A172 (cell line): ENCODE measurements around the gene RAB7B. TPM values are rescaled to one million over a fixed set of nuclear protein-coding genes. Genes with fewer than 3 reads are reported as not detected.
A peak's percentile ranks its signal among the peaks of the same experiment; 100 is the strongest.

Experiments
- DNase-seq: peaks from one replicate; pipeline ENCODE4 v3.0.0-alpha.2; 2015; ENCODE audit warnings: low spot score
- total RNA-seq: library from RNA; depleted of rRNA; stranded (reverse); fragments of >200 nt; shearing (Covaris generic); gene quantifications from 2 replicates; pipeline ENCODE4 v1.2.3, GENCODE V29; 2014

The RAB7B gene
- total RNA-seq, 1 experiment from 2014 or later = 0.29 TPM

- DNase-seq = no peak
These were observed 54.3 kb downstream of the RAB7B start for GRCh38 chr1:205948886-205949285.

- no peak for DNase-seq
These were observed 55.2 kb downstream of the RAB7B start for GRCh38 chr1:205948039-205948438.

DNA sequence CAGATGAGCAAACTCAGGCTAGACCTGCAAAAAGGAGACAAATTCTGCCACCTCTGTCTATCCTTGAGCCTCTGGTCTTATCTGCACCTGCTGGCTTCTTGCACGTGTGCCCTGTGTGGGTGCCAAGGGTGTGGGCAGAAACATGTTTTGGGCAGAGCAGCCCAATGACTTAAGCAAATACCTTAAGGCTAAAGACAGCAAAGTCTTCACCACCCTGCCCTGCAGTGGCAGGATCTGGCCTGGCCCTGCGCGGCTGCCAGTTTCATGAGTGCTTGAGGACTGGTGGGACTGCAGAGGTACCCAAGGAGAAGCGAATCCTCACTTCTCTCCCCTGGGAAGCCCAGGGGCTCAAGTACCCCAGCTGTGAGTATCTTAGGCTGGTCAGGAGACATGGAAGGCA, 56.2 kb downstream of the RAB7B start:
- DNase-seq = no peak

DNA sequence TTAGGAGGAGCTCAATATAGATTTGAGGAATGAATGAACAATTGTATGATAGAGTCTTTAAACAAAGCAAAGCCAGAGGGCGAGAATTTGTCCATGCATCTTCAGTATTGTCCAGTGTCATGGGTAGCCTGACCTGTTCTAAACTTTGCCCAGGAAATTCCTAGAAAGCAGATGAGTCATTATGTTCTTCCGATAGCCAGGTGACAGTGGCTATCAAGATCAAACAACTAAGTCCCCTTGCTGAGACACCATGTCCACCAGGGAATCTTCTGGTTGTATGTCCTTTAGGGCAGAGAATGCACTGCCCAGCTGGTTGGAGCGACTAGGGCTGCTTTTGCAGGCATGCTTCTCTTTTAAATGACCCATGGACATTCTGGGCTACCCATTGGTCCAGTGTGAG, 58.1 kb downstream of the RAB7B start:
- DNase-seq = no peak

- no peak for DNase-seq
These were observed 58.7 kb downstream of the RAB7B start for GRCh38 chr1:205944525-205944924.

DNA sequence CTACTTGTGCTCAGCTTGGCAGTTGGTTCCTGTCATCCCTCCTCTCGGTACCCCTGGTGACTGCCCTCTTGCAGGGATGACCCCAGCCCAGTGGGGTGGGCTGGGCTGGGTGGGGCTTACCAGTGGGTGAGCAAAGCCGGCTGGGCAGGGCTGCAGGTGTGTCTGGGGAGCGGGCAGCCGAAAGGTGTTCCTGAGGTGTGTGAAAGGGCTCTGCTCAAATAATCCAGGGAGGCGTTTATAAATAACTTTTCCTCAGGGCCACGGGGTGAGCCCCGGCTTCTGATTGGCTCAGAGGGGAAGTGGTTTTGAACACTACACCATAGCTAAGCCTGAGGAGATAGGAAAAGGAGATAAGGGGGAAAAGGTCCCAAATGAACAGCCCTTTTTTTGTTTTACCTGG, 60.0 kb downstream of the RAB7B start, which contains the start of gene SLC26A9:
Gene SLC26A9 (minus strand): TSS at position 212 of the 400 bp plus-strand sequence. CDS start 7,636 bp downstream, outside the sequence.
- DNase-seq = no peak

DNA sequence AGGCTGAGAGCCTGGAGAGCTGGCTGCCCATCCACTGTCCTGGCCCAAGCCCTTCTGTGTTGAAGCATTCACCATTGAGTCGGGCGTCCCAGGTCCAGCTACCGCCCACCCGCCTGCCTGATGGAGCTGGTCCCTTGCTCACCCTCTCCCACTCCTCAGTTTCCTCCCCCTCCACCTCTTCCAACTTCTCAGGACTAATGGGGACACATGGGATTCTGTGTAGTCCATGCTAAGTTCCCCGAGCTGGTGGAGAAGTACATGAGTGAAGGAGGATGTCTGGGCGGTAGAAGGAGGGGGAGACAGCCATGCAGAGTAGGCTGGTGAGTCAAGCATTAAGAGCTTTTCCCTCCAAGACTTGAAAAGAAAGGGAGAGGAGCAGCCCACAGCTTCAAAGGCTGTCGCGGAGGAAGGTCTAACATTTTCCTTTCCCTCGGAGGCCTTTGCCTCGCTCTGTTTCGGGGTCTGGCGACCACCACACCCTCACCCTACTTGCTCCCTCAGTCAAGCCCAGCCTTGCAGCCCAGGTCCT, 60.5 kb downstream of the RAB7B start:
- DNase-seq = no peak

- DNase-seq = no peak
These were observed 62.5 kb downstream of the RAB7B start for GRCh38 chr1:205940710-205941109.

DNA sequence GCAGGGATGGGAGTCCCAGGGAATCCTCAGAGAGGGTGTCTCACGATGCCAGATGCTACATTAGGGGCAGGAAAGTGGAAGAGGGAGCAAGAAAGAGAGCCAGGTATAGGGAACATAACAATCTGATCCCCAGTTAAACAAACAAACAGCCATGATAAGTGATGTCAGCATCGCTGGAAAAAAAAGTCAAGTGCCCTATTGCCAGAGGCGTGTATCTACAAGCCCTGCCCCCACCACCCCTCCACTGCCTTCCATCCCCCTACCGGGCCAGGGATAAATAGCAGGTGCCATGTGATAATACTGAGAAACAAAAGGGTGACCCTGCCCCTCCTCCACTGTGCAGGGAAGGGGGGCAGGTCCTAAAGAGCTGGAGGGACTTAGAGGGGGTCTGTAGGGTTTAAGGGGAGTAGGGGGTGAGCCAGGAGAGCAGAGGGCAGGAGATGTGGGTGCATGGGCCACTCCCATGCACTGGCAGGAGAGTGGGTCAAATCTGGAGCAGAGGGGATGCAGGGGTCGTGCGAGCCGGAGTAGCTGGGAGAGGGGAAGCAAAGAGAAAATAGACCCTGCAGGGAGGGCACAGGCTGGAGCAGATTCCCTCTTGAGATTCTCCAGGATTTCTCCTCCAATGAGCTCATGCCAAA, 63.4 kb downstream of the RAB7B start:
- DNase-seq = no peak

- DNase-seq = no peak
These were observed 64.5 kb downstream of the RAB7B start for GRCh38 chr1:205938682-205939081.

GRCh38 chr1:205936846-205937586, 66.2 kb downstream of the RAB7B start:
- DNase-seq = peak; percentile 81

DNA sequence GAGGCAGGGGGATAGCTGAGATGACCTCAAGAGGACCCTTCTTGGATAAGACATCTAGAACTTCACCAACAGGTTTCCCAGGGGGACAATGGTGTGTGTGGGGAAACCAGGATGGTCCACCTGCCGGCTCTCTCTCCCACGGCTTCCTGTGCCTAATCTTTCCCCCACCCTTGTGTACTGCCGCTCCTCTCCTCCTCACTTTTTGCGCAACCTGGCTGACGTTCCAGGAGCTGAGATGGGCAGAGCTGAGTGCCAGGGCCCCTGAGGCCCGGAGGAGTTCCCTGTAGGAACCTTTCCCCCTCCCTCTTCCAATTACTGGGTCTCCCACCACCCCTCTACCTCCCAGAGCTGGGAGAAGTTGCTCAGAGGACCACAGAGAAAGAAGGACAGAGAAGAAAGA, 66.9 kb downstream of the RAB7B start:
- no peak for DNase-seq

- no peak for DNase-seq
These were observed 67.3 kb downstream of the RAB7B start for GRCh38 chr1:205935869-205936268.

DNA sequence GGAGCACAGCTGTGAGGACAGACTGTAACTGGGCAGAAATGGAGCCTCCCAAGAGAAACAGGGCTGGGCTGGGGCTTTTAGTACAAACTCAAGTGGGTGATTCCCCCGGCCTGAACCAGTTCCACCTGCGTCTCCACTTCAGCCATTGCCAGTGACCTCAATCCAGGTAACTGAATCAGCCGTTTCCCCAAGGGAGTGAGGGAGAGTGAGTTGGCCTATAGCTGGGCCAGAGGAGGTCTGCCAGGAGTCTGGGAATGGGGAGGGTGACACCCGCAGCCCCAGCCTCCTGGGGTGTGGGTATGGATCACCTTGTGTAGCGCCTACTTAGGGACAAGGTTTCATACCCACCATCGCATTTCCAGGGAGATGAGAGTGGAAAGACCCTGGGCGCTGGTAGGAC, 68.4 kb downstream of the RAB7B start:
- DNase-seq = no peak

GRCh38 chr1:205933671-205934618, 69.2 kb downstream of the RAB7B start:
- DNase-seq = peak; percentile 93

- no peak for DNase-seq
These were observed 70.4 kb downstream of the RAB7B start for GRCh38 chr1:205932776-205933175.

DNA sequence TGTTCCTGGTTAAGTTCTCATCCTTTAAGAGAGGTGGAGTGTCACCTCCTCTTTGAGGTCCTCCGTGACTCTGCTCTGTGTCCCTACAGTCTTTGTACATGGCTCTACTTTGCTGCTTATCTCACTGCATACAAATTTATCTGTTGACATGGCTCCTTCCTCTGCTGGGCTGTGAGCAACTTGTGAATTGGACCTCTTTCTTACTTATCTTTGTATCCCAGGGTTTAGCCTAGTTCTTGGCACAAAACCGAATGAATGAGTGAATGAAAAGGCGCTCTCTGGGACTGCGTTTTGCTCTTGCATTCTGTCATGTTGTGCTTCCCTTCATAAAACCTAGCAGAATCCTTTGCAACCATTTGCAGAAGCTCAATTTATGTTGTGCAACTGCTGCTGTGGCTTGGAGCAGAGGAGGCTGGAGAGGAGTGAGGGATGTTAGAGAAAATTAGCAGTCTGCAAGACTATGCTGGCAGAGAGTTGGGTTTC, 72.4 kb downstream of the RAB7B start:
- no peak for DNase-seq

DNA sequence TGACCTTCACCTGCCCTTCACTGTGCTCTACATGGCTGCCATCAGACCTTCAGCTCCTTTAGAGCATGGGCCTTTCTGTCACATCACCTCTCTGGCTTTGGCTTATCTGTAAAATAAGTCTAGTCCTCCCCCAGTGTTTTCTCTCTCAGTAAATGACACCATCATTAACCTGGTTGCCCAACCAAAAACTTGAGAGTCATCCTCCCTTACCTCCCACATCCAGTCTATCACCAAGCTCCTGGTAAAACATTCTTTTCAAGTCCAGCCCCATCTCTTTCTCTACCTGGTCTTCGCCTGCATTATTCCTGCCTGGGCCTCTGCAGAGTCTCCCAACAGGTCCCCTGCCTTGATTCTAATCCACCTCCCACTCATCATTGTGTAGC, 73.0 kb downstream of the RAB7B start:
- no peak for DNase-seq

GRCh38 chr1:205929496-205930194, 73.5 kb downstream of the RAB7B start:
- DNase-seq = no peak

- no peak for DNase-seq
These were observed 74.9 kb downstream of the RAB7B start for GRCh38 chr1:205928317-205928716.

- DNase-seq = no peak
These were observed 75.5 kb downstream of the RAB7B start for GRCh38 chr1:205927676-205928075.
